Measurements from ENCODE around the gene DCAF17.

DNA sequence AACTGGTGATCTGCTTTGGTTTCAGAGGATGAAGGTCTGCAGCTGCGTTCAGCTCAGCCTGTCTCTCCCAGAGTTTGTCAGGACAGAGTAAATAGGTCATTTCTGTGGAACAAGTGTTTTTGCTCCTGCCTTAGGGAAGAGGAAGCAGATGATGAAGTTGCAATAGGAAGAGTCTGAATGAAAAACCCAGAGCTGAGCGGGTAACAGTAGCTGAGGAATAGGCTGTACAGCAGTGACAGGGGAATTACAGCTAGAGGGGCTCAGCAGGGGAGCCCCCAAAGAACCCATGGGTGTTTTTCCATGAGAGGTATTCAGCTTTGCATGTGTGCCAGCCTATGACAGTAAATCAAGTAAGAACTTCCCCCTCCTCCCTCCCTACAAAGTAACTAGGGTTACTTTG lies 78.0 kb downstream of the DCAF17 start:
- TF ChIP-seq EZH2 (IDR thresholded peaks at IDR 0.05; ENCODE audit: borderline replicate concordance, insufficient read depth, low read length, poor library complexity, severe bottlenecking) (no peak), TAF1 (IDR thresholded peaks at IDR 0.05; ENCODE audit: low read depth) (no peak), POLR2AphosphoS5 (IDR thresholded peaks at IDR 0.05) (no peak), EP300 (conservative IDR thresholded peaks at IDR 0.05; ENCODE audit: poor library complexity, severe bottlenecking) (no peak), SMC3 (conservative IDR thresholded peaks at IDR 0.05; ENCODE audit: poor library complexity) (no peak), MXI1 (conservative IDR thresholded peaks at IDR 0.05; ENCODE audit: poor library complexity, severe bottlenecking) (no peak)
- TF ChIP-seq, protein P1, sequence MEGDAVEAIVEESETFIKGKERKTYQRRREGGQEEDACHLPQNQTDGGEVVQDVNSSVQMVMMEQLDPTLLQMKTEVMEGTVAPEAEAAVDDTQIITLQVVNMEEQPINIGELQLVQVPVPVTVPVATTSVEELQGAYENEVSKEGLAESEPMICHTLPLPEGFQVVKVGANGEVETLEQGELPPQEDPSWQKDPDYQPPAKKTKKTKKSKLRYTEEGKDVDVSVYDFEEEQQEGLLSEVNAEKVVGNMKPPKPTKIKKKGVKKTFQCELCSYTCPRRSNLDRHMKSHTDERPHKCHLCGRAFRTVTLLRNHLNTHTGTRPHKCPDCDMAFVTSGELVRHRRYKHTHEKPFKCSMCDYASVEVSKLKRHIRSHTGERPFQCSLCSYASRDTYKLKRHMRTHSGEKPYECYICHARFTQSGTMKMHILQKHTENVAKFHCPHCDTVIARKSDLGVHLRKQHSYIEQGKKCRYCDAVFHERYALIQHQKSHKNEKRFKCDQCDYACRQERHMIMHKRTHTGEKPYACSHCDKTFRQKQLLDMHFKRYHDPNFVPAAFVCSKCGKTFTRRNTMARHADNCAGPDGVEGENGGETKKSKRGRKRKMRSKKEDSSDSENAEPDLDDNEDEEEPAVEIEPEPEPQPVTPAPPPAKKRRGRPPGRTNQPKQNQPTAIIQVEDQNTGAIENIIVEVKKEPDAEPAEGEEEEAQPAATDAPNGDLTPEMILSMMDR (IDR thresholded peaks at IDR 0.05; ENCODE audit: poor library complexity, severe bottlenecking) = no peak
- TF ChIP-seq, protein P2, sequence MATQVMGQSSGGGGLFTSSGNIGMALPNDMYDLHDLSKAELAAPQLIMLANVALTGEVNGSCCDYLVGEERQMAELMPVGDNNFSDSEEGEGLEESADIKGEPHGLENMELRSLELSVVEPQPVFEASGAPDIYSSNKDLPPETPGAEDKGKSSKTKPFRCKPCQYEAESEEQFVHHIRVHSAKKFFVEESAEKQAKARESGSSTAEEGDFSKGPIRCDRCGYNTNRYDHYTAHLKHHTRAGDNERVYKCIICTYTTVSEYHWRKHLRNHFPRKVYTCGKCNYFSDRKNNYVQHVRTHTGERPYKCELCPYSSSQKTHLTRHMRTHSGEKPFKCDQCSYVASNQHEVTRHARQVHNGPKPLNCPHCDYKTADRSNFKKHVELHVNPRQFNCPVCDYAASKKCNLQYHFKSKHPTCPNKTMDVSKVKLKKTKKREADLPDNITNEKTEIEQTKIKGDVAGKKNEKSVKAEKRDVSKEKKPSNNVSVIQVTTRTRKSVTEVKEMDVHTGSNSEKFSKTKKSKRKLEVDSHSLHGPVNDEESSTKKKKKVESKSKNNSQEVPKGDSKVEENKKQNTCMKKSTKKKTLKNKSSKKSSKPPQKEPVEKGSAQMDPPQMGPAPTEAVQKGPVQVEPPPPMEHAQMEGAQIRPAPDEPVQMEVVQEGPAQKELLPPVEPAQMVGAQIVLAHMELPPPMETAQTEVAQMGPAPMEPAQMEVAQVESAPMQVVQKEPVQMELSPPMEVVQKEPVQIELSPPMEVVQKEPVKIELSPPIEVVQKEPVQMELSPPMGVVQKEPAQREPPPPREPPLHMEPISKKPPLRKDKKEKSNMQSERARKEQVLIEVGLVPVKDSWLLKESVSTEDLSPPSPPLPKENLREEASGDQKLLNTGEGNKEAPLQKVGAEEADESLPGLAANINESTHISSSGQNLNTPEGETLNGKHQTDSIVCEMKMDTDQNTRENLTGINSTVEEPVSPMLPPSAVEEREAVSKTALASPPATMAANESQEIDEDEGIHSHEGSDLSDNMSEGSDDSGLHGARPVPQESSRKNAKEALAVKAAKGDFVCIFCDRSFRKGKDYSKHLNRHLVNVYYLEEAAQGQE (IDR thresholded peaks at IDR 0.05; ENCODE audit: borderline replicate concordance) = no peak
